Gastroesophageal sphincter (tissue), 4 donors: Measurements from ENCODE around the gene HSD17B3. TPM values are rescaled to one million over a fixed set of nuclear protein-coding genes. Genes with fewer than 3 reads are reported as not detected.

ENCODE experiments used
- ATAC-seq: fragments of 150-250 bp; one replicate; pipeline ENCODE4 v1.9.1; 2016; ENCODE audit warnings: mild to moderate bottlenecking, moderate library complexity
- H3K27ac ChIP-seq, 4 donors: fragments of 200-600 bp; sonication (generic) in 3 of 4; 1 replicate in 3 of 4; 2 replicates in 1 of 4; pipeline ENCODE4 v1.5.1; 2016 to 2019
- H3K27me3 ChIP-seq: fragments of 200-600 bp; sonication (generic); one replicate; pipeline ENCODE4 v1.5.1; 2019
- H3K36me3 ChIP-seq, 2 donors: fragments of 200-600 bp; sonication (generic); one replicate each; pipeline ENCODE4 v1.5.1; 2019; ENCODE audit warnings: control low read depth in 1 of 2
- H3K4me1 ChIP-seq, 3 donors: fragments of 200-600 bp; sonication (generic); 1 replicate in 2 of 3; 2 replicates in 1 of 3; pipeline ENCODE4 v1.5.1; 2016 to 2019; ENCODE audit warnings: control low read depth in 2 of 3
- H3K4me3 ChIP-seq, 2 donors: fragments of 200-600 bp; sonication (generic); one replicate each; pipeline ENCODE4 v1.5.1; 2019; ENCODE audit warnings: mild to moderate bottlenecking in 1 of 2, moderate library complexity in 1 of 2
- H3K9me3 ChIP-seq, 3 donors: fragments of 200-600 bp; sonication (generic); one replicate each; pipeline ENCODE4 v1.5.1; 2017 to 2019; ENCODE audit warnings: control low read depth in 2 of 3
- CTCF ChIP-seq, 4 experiments: fragments of 200-600 bp in 2 of 4; fragments of 450-650 bp in 2 of 4; sonication (generic) in 1 of 4; IDR thresholded peaks; one replicate each; pipeline ENCODE4 v1.5.1; 2017 to 2019; ENCODE audit warnings: antibody characterized with exemption in 4 of 4, mild to moderate bottlenecking in 2 of 4, moderate library complexity in 2 of 4
- EP300 ChIP-seq: sonication (generic); formaldehyde crosslinking; IDR thresholded peaks from one replicate; pipeline ENCODE4 v1.6.1; 2017; ENCODE audit warnings: antibody characterized with exemption, mild to moderate bottlenecking
- POLR2A ChIP-seq, 2 donors: fragments of 450-650 bp; IDR thresholded peaks; one replicate each; pipeline ENCODE4 v1.6.1; 2017; ENCODE audit warnings: antibody characterized with exemption in 2 of 2, mild to moderate bottlenecking in 2 of 2, moderate library complexity in 1 of 2
- POLR2AphosphoS5 ChIP-seq: sonication (generic); formaldehyde crosslinking; IDR thresholded peaks from one replicate; pipeline ENCODE4 v1.6.1; 2017; ENCODE audit warnings: antibody characterized with exemption
- WGBS, 2 donors: methylation state at CpG; one replicate each; pipeline ENCODE4 v1.1.5; 2018; ENCODE audit warnings: low coverage in 1 of 2; 5-methylcytosine and 5-hydroxymethylcytosine counted together
- total RNA-seq, 4 donors: library from RNA; depleted of rRNA; stranded (reverse); fragments of >200 nt; gene quantifications; one replicate each; pipeline ENCODE4 v1.1.0, GENCODE V29; 2016

Gene HSD17B3
- total RNA-seq, result under 1 TPM in 3 of 4 donors, not detected in 1; 0.40 to 0.81 (median 0.78) TPM

GRCh38 chr9:96302021-96302420 is at the start of gene HSD17B3:
TSS of gene HSD17B3 (minus strand) at chr9:96302176. CDS start at chr9:96302104, 72 bp downstream.
- 89 to 90% methylated on average over 2 to 3 of the region's 6 CpGs for WGBS, 2 donors
- no peak within 1 kb of the TSS for H3K27ac ChIP-seq
- H3K27me3 ChIP-seq, result no peaks in the 10 kb centered on the region
- H3K4me1 ChIP-seq, result no peaks in the 10 kb centered on the region
- no peak for ATAC-seq
- H3K9me3 ChIP-seq, result no peaks in the 10 kb centered on the region
- TF ChIP-seq CTCF (IDR thresholded peaks at IDR 0.05) (no peak), POLR2A (IDR thresholded peaks at IDR 0.05) (no peak), EP300 (no peak), POLR2AphosphoS5 (no peak)
- no peak within 1 kb of the TSS for H3K4me3 ChIP-seq
- H3K36me3 ChIP-seq, result no peaks in the 10 kb centered on the region

GRCh38 chr9:96350866-96351265 is 48.9 kb upstream of the HSD17B3 start:
- peaks cover 0 to 4% (median 0%) of the 10 kb centered on the region in 3 donors for H3K9me3 ChIP-seq
- no peak for ATAC-seq
- peaks cover 0 to 73% of the 10 kb centered on the region in 2 donors for H3K36me3 ChIP-seq
- no peaks in the 10 kb centered on the region for H3K27me3 ChIP-seq
- 46 to 50% methylated on average over 1 of the region's 1 CpG for WGBS, 2 donors
- H3K4me1 ChIP-seq, result peaks cover 0 to 10% (median 0%) of the 10 kb centered on the region in 3 donors
- peak overlapping the region in 2 of 4 donors; percentile 13 to 31 for H3K27ac ChIP-seq
- TF ChIP-seq EP300 (no peak), POLR2AphosphoS5 (no peak), POLR2A (IDR thresholded peaks at IDR 0.05) (no peak), CTCF (IDR thresholded peaks at IDR 0.05) (no peak)
- H3K4me3 ChIP-seq, result no peak overlapping the region

GRCh38 chr9:96348261-96348660 is 46.3 kb upstream of the HSD17B3 start:
- no peak for ATAC-seq
- H3K9me3 ChIP-seq, result peaks cover 0 to 4% (median 0%) of the 10 kb centered on the region in 3 donors
- no peak for TF ChIP-seq EP300
- TF ChIP-seq POLR2A (IDR thresholded peaks at IDR 0.05), result no peak
- TF ChIP-seq CTCF (IDR thresholded peaks at IDR 0.05), result no peak
- no peak for TF ChIP-seq POLR2AphosphoS5
- H3K27me3 ChIP-seq, result no peaks in the 10 kb centered on the region
- WGBS, 2 donors, result 97 to 100% methylated on average over 3 to 5 of the region's 5 CpGs
- peaks cover 2 to 27% (median 4%) of the 10 kb centered on the region in 3 donors for H3K4me1 ChIP-seq
- peaks cover 0 to 50% of the 10 kb centered on the region in 2 donors for H3K36me3 ChIP-seq
- no peak overlapping the region for H3K27ac ChIP-seq
- no peak overlapping the region for H3K4me3 ChIP-seq

DNA sequence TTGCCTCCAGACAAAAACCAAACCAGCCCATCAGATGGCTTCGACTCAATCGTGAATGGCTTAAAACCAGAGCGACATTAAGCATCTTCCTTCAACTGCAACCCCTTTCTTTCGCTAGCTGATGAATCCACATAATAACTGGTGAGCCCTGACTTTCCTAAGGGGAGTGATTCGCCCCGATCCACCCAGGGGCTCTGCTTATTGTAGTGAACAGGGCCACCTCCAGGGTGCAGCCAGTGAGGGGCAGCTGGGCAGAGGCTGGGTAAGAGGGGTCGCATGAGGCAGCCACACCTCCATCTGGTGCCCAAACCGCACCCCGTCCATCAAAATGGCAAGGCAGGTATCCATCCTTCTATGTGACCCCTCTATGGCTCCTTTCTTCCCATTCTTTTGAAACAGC is 43.6 kb upstream of the HSD17B3 start:
- Histone ChIP-seq H3K27me3 (no peaks in the 10 kb centered on the region), H3K9me3 (peaks cover 0 to 4% (median 0%) of the 10 kb centered on the region in 3 donors), H3K36me3 (peaks cover 0 to 54% of the 10 kb centered on the region in 2 donors), H3K4me1 (peaks cover 2 to 31% (median 4%) of the 10 kb centered on the region in 3 donors), H3K4me3 (no peak overlapping the region), H3K27ac (peak overlapping the region in 3 of 4 donors; percentile 58 to 66 (median 65))
- ATAC-seq, result no peak
- TF ChIP-seq POLR2AphosphoS5, result no peak
- TF ChIP-seq CTCF (IDR thresholded peaks at IDR 0.05), result no peak
- TF ChIP-seq POLR2A (IDR thresholded peaks at IDR 0.05), result no peak
- TF ChIP-seq EP300, result no peak
- WGBS, 2 donors, result 80 to 96% methylated on average over 1 to 8 of the region's 9 CpGs

DNA sequence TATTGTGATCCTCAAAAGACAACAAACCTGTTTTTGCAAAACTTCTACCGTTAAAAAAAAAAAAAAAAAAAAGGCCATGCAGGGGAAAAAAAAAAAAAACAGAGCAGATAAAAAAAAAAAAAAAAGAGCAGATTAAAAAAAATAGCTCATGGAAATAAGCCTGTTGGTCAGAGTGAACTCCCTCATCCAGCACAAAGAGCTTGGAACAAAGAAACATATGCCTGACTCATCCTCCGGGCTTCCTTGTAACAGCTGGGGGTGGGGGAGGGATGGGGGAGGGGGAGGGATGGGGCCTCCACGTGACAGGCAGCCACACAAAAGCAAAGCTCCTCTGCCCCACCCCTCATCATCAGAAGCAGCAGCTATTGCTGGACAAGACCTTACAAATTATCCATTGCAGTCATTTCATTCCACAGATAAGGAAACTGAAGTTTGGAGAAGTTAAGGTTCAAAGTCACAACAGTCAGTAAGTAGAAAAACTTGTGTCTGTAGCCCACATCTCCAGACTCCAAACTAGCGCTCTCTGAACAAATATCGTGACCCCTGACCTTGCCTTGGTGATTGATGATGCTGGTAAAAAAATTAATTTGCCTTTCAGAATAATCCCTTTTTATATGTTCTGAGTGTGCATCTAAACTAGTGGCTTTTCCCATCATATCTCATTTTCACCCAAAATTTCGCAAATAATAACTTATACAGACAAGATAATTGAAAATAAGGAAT is 42.6 kb upstream of the HSD17B3 start:
- H3K27ac ChIP-seq, result peak overlapping the region; percentile 26 to 66 (median 62)
- WGBS, 2 donors, result 33 to 63% methylated on average over 3 to 6 of the region's 6 CpGs

More for the DNA sequence above, 42.6 kb upstream of the HSD17B3 start:
- TF ChIP-seq POLR2A (IDR thresholded peaks at IDR 0.05), result no peak
- Histone ChIP-seq H3K36me3 (peaks cover 0 to 48% of the 10 kb centered on the region in 2 donors), H3K27me3 (no peaks in the 10 kb centered on the region), H3K4me1 (peaks cover 2 to 30% (median 4%) of the 10 kb centered on the region in 3 donors), H3K9me3 (peaks cover 0 to 4% (median 0%) of the 10 kb centered on the region in 3 donors), H3K4me3 (no peak overlapping the region)
- peak; percentile 93 for ATAC-seq
